ES-I3 (cell line): Measurements from ENCODE around the gene GASK1A.

ENCODE experiments used
- H3K36me3 ChIP-seq: 2 replicates; pipeline ENCODE4 v1.6.1; 2013; ENCODE audit warnings: mild to moderate bottlenecking, low read length, control low read depth, moderate library complexity; ENCODE audit not compliant: insufficient read depth
- H3K4me1 ChIP-seq: 2 replicates; pipeline ENCODE4 v1.6.1; 2013; ENCODE audit warnings: mild to moderate bottlenecking, control low read depth, low read length; ENCODE audit not compliant: insufficient read depth
- H3K9ac ChIP-seq: 2 replicates; pipeline ENCODE4 v1.6.1; 2013; ENCODE audit warnings: low read depth, mild to moderate bottlenecking, low read length, moderate library complexity
- H3K9me3 ChIP-seq: 2 replicates; pipeline ENCODE4 v1.6.1; 2013; ENCODE audit warnings: mild to moderate bottlenecking, low read length, moderate library complexity; ENCODE audit not compliant: control insufficient read depth, insufficient read depth

The GASK1A gene

GRCh38 chr3:43013256-43013655 is 34.1 kb downstream of the GASK1A start:
- H3K36me3 ChIP-seq = no peaks in the 10 kb centered on the region
- H3K9me3 ChIP-seq = peaks cover 2% of the 10 kb centered on the region; the same call in 1 of the 2 replicates
- H3K9ac ChIP-seq = no peak overlapping the region
- no peaks in the 10 kb centered on the region for H3K4me1 ChIP-seq

GRCh38 chr3:43013743-43014155 is 34.6 kb downstream of the GASK1A start:
- H3K9ac ChIP-seq = no peak overlapping the region
- no peaks in the 10 kb centered on the region for H3K4me1 ChIP-seq
- H3K9me3 ChIP-seq = peaks cover 2% of the 10 kb centered on the region; the same call in 1 of the 2 replicates
- H3K36me3 ChIP-seq = no peaks in the 10 kb centered on the region

- peaks cover 2% of the 10 kb centered on the region; the same call in 1 of the 2 replicates for H3K9me3 ChIP-seq
- no peak overlapping the region for H3K9ac ChIP-seq
- H3K36me3 ChIP-seq = no peaks in the 10 kb centered on the region
- no peaks in the 10 kb centered on the region for H3K4me1 ChIP-seq
Observed at GRCh38 chr3:43014241-43014640, 35.1 kb downstream of the GASK1A start.

GRCh38 chr3:43014956-43015355 is 35.8 kb downstream of the GASK1A start:
- H3K4me1 ChIP-seq = no peaks in the 10 kb centered on the region
- no peaks in the 10 kb centered on the region for H3K36me3 ChIP-seq
- H3K9me3 ChIP-seq = peaks cover 2% of the 10 kb centered on the region; the same call in 1 of the 2 replicates
- H3K9ac ChIP-seq = no peak overlapping the region

GRCh38 chr3:43015572-43015971 is 36.5 kb downstream of the GASK1A start:
- peaks cover 2% of the 10 kb centered on the region; the same call in 1 of the 2 replicates for H3K9me3 ChIP-seq
- H3K36me3 ChIP-seq = no peaks in the 10 kb centered on the region
- no peak overlapping the region for H3K9ac ChIP-seq
- no peaks in the 10 kb centered on the region for H3K4me1 ChIP-seq

- peaks cover 2% of the 10 kb centered on the region; the same call in 1 of the 2 replicates for H3K9me3 ChIP-seq
- no peaks in the 10 kb centered on the region for H3K36me3 ChIP-seq
- H3K9ac ChIP-seq = no peak overlapping the region
- no peaks in the 10 kb centered on the region for H3K4me1 ChIP-seq
Observed at GRCh38 chr3:43015991-43016865, 37.1 kb downstream of the GASK1A start.

GRCh38 chr3:43017004-43017403 is 37.9 kb downstream of the GASK1A start:
- H3K36me3 ChIP-seq = no peaks in the 10 kb centered on the region
- no peaks in the 10 kb centered on the region for H3K4me1 ChIP-seq
- peaks cover 2% of the 10 kb centered on the region; the same call in 1 of the 2 replicates for H3K9me3 ChIP-seq
- no peak overlapping the region for H3K9ac ChIP-seq

- Histone ChIP-seq H3K36me3 (no peaks in the 10 kb centered on the region), H3K4me1 (no peaks in the 10 kb centered on the region), H3K9me3 (peaks cover 2% of the 10 kb centered on the region; the same call in 1 of the 2 replicates), H3K9ac (no peak overlapping the region)
Observed at GRCh38 chr3:43017593-43018195, 38.6 kb downstream of the GASK1A start.

- H3K9me3 ChIP-seq = peaks cover 2% of the 10 kb centered on the region; the same call in 1 of the 2 replicates
- peaks cover 5% of the 10 kb centered on the region; the same call in 1 of the 2 replicates for H3K4me1 ChIP-seq
- H3K36me3 ChIP-seq = no peaks in the 10 kb centered on the region
- H3K9ac ChIP-seq = no peak overlapping the region
Observed at GRCh38 chr3:43018246-43018645, 39.1 kb downstream of the GASK1A start.

GRCh38 chr3:43019006-43019809 is 40.1 kb downstream of the GASK1A start:
- Histone ChIP-seq H3K36me3 (no peaks in the 10 kb centered on the region), H3K4me1 (peaks cover 11% of the 10 kb centered on the region; the same call in 1 of the 2 replicates), H3K9me3 (peaks cover 2% of the 10 kb centered on the region; the same call in 1 of the 2 replicates), H3K9ac (no peak overlapping the region)

GRCh38 chr3:43019826-43020225 is 40.7 kb downstream of the GASK1A start:
- Histone ChIP-seq H3K9me3 (peaks cover 2% of the 10 kb centered on the region; the same call in 1 of the 2 replicates), H3K36me3 (no peaks in the 10 kb centered on the region), H3K4me1 (peaks cover 15% of the 10 kb centered on the region; the same call in 1 of the 2 replicates), H3K9ac (no peak overlapping the region)

- Histone ChIP-seq H3K4me1 (peaks cover 24% of the 10 kb centered on the region), H3K9me3 (peaks cover 2% of the 10 kb centered on the region; the same call in 1 of the 2 replicates), H3K36me3 (no peaks in the 10 kb centered on the region), H3K9ac (no peak overlapping the region)
Observed at GRCh38 chr3:43021186-43021585, 42.1 kb downstream of the GASK1A start.

- Histone ChIP-seq H3K36me3 (no peaks in the 10 kb centered on the region), H3K9me3 (peaks cover 1% of the 10 kb centered on the region; the same call in 1 of the 2 replicates), H3K4me1 (peaks cover 24% of the 10 kb centered on the region), H3K9ac (no peak overlapping the region)
Observed at GRCh38 chr3:43022121-43022520, 43.0 kb downstream of the GASK1A start.

- H3K4me1 ChIP-seq = peaks cover 24% of the 10 kb centered on the region
- no peaks in the 10 kb centered on the region for H3K36me3 ChIP-seq
- no peaks in the 10 kb centered on the region for H3K9me3 ChIP-seq
- H3K9ac ChIP-seq = no peak overlapping the region
Observed at GRCh38 chr3:43023066-43023465, 44.0 kb downstream of the GASK1A start.
